Activated T-cell treated with anti-CD3 and anti-CD28 coated beads for 48 hours (primary cell): Measurements from ENCODE around the gene CYP24A1.

Experiments
- DNase-seq: peaks from one replicate; pipeline ENCODE4 v3.0.0-alpha.2; 2020; ENCODE audit warnings: low read depth

CYP24A1 gene

DNA sequence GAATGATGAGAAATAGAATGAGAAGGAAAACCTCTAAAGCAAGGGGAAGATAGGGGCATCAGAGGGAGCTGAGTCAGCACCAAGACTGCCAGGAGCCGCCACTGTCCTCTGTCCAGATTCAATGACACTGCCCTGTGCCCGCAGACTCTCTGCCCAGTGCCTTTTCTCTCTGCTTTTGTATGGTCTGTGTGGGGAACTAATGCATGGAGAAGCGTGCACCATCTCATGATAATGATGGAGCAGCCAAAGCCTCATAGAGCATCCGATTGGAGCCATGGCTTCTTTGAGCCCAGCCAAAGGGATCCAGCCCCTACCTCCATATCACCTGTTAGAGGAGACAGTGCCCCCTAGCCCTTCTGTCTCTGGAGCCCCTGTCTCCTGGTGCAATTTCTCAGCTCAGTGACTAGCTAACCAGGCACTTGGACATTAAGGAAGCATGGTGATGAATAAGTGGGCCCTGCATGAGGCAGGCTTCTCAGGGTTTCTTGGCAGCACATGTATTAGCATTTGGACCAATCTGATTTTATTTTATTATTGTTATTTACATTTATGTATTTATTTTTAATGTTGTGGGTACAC, 27.6 kb upstream of the CYP24A1 start:
- DNase-seq, result no peak

DNA sequence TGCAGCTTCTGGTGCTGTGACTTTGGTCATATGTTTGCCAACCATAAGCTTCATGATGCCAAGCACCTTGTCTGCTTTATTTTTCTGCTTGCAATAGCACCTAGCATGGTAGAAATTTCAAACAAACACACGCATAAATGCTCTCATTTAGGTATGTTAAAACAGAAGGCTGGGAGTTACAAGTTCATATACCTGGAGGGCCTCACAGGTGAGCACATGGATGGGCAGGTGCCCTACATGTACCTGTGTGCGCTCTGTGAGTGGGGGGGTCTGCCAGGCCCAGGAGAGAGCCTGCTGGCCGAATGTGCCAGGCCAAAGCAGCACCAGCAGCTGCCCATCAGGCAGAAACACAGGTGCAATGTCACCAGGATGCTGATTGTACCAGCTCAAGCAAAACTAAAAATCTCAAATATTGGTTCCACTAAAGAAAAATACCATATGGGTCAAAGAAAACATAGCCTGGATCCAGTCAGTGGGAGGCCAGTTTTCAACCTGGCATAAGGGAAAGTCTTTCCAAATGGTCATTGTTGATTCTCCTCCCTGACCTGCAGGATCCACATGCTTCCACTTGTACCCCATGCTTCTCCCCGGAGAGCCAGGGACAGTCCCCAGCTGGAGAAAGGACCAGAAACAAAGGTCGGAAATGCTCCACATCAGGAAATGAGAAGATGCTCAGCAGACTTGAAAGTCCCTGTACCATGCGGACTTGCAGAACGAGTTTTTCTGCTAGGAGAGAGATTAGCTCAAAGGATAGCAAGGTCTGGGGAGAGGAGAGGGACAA, 26.9 kb upstream of the CYP24A1 start:
- no peak for DNase-seq

DNA sequence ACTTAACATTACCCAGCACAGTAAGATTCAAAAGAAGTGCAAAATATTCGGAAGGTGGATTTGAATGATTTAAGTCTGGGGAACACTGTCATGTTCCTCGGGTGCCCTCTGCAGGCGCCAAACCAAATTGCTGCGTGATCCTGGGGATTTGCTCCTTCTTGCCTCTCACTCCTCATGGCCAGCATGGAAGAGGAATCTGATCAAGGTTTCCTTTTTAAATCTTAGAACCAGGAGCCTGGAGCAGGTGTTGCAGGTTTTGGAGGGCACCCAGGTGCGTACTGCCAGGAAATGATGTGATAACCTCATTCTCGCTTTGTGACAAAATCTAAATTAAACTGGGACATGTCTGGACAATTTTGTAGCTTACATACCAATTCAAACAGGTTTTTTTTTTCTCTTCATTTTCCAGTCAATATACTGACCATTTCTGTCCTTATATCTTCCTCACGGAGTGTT, 26.0 kb upstream of the CYP24A1 start:
- peak; percentile 52 for DNase-seq

GRCh38 chr20:54199283-54199682, 25.5 kb upstream of the CYP24A1 start:
- no peak for DNase-seq

- DNase-seq, result no peak
Measured at GRCh38 chr20:54197621-54198604, 24.1 kb upstream of the CYP24A1 start.

DNA sequence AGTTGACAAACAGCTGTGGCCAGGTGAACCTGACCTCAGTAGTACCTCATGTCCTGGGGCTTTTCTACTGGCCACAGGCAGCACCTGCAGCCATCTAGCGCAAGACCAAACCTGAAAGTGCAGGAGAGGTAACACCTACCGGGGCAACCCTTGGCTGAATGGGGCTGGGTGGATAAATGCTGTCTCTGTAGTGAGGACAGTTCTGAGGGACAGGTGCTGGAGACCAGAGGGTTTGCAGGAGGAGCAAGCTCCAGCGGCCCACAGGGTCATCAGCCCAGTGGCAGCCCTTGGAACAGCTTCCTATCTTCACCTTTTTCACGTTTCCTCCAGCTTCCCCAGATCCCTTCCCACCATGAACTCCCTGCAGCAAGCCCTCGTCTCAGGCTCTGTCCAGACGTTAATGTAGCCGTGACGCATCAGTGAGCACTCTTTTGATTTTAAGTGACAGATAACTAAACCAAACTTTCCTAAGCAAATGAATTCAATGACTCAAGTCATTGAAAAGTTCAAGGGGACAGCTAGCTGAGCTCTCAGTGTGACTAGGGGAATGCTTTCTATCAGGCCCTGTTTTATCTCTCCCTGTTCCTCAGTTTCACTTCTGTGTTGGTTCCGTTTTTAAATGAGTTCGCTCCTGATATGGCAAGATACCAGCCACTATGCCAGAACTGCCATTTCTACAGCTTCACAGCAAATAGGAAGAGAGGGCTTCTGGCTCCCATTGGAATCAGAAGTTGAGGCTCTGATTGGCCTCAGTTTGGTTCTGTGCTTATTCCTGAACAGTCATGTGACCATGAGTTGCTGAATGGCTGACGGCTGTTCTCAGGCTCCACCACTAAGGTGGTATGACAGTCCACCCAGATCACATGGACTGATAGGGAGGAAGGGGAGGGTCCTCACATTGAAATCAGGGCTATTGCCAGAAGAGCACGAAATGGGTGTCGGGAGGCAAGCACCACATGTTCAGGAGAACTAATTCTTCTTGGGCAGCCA, 22.0 kb upstream of the CYP24A1 start:
- DNase-seq, result no peak

GRCh38 chr20:54194724-54195438, 21.1 kb upstream of the CYP24A1 start:
- DNase-seq, result no peak

GRCh38 chr20:54193817-54194216, 20.0 kb upstream of the CYP24A1 start:
- DNase-seq, result no peak

GRCh38 chr20:54190217-54190616, 16.4 kb upstream of the CYP24A1 start:
- no peak for DNase-seq

DNA sequence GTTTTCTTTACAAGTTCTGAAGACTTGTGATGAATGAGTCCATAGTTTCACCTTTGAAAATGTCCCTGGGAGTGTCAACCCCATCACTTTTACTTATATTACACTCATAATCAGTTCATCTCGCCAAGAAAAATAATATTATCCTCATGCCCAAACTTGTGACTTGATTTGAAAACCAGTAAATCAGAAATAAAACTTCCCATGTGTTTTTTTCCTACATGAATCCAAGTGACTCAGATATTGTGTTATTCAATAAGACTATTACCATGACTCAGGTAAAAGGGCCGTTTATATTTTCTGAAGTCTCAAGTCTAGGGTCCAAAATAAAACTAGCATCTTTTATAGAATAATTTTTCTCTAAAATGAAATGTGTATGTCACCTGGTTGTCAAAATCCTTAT, 15.8 kb upstream of the CYP24A1 start:
- DNase-seq, result no peak

DNA sequence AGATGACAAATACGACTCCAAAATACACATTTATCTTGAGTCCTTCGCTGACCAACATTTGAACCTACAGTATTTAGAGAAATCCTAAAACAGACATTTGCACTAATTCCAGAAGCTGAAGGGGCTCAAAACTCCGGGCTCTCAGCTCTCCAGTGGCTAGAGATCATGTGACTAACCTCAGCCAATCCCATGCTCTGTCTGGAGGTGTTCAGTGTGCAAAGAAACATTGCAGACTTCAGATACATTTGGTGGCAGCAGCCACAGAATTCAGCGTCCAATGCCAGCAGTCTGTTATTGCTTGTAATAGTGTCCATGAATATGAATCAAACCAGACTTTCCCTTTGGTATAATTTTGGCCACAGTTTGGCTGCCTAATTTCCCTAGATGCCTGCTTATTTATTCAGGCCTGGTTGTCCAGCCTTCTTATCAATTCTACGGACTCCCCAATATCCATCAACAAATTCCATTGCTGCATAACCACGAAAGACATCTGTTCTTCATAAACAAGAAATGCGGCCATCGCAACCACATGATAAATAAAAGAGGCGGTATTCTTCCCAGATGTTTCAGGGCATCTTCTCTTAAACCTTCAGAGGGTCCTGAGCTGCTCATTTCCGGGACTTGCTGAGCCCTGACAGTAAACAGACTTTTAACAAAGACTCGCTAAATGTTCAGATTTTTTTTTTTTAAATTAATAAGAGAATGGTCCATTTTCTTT, 14.5 kb upstream of the CYP24A1 start:
- DNase-seq, result no peak

DNA sequence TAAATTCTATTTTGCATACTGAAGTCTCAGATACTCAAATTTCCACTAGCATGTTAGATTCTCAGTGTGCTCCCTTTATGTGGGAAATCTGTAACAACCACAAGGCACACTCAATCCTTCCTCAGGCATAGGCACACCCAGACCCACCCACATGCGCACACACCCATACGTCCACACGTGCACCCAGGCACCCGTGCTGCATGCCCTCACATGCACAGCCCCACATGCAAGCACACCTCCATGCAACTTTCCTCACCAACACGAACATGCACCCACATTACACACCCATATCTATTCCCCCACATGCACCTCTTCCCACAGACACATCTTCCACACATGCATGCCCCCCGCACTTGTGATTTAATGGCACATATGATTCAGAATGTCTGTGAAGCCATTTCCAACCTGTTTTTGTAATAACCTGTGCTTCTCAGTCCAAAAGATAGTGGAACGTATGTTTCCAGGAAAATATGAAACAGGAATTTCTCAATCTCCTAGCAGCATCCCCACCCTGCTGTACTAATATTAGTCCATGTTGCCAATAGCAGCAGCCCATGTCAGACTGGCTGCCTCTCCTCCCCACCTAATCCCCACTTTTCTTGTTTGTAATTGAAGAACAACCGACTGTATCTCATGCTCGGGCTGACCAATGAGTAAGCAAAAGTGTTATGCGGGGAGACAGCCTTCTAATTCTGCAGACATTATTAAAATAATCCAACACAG, 11.3 kb upstream of the CYP24A1 start:
- no peak for DNase-seq

DNA sequence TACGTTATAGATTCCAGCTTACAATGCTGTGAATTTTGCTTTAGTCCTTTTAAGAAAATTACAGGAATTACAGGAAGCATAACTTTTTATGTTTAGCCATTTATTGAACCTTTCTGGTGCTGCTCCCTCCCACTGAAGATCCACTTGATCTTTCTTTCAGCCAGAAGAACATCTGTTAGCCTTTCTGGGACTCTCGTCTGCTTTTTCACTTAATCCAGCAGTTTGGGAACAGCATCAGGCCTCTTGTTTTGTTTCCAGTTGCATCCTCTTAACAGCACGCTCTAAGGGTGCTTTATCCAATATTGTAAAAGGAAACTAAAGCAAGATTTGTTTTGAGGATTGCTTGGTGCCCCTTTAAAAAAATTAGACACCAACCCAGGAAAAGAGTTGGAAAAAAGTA, 10.3 kb upstream of the CYP24A1 start:
- DNase-seq, result no peak

GRCh38 chr20:54180931-54181330, 7.1 kb upstream of the CYP24A1 start:
- DNase-seq, result no peak

DNA sequence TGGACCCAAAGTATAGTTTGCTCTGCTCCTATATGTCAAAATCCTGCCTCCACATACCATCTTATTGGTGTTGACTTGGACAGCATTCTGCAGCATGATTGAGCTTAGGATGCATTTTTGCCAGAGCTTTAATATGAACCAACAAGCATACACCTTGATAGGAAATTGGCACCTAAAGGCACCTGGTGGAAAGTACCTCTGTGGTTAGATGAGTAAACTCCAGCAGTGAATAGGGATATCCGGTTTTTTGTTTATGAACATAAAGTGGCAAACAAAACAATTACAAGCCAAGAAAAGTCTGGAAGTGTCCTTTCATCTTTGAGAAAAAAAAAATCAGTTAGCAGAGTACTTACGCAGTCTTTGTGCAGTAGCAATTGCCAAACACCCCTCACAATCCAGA, 6.2 kb upstream of the CYP24A1 start:
- no peak for DNase-seq

- DNase-seq, result no peak
Measured at GRCh38 chr20:54178256-54178655, 4.5 kb upstream of the CYP24A1 start.

GRCh38 chr20:54177378-54177777, 3.6 kb upstream of the CYP24A1 start:
- DNase-seq, result no peak

DNA sequence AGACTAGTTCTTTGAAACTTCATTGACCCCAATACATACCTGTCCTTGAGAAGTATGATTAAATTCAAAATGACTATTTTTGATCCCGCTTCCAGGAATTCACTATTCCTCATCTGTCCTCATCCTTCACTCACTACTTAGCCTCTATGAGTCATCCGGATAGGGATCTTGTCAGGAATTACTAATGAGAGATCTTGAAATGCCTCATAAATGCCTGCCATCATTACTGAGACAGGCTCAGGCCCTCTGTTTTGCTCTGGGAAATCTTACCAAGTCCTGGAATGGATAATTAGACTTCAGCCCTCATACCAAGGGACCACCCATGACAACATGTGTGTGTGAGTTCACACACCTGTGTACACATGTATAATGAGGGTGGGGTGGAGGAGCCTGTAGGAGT, 2.8 kb upstream of the CYP24A1 start:
- DNase-seq, result no peak

DNA sequence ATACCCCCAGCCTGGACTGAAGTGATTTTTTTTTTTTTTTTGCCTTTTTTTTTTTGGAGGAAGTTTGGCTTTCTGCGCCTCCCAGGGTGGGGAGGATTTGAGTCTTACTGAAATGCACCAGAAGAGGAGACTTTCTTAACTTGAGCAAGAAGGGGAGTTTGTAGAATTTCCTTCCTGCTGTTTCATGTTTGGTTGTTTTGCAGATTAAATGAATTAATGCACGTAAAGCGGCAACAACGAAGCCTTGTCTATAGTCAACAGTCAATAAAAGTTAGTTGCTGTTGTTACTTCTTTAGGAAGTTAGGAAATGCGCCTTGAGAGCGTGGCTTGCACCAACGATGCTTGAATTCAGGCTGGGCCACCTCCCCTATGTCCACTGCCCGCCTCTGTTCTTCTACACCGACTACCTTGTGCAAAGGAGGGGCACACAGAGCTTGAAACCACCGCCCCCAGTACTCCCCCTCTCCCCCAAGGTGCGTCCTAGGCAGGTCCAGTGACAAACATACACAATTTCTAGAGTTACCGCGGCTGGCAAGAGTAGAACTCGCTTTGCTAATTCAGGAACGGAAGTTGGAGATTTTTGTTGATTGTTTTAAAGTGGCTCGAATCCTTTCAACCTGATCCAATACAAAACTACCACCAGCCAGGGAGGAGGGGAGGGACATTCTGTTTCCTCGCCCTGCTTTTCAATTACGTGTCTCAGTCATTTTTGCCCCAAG, 830 bp upstream of the CYP24A1 start:
- DNase-seq, result no peak
